H9 (cell line): ENCODE measurements around the gene GTF2H4. TPM values are rescaled to one million over a fixed set of nuclear protein-coding genes. Genes with fewer than 3 reads are reported as not detected.

Experiments
- DNase-seq: peaks from one replicate; pipeline ENCODE4 v3.0.0-alpha.2; 2017
- H2AFZ ChIP-seq: one replicate; pipeline ENCODE4 v1.6.1; 2013; ENCODE audit warnings: mild to moderate bottlenecking, low read length, control low read depth, moderate library complexity
- H2AK5ac ChIP-seq: 2 replicates; pipeline ENCODE4 v1.6.1; 2013; ENCODE audit warnings: low read length, control low read depth, mixed read lengths; ENCODE audit not compliant: insufficient read length
- H2BK120ac ChIP-seq: one replicate; pipeline ENCODE4 v1.6.1; 2013; ENCODE audit warnings: low read depth, mild to moderate bottlenecking, low read length, control low read depth, inconsistent platforms; ENCODE audit not compliant: poor library complexity, severe bottlenecking
- H2BK12ac ChIP-seq: 2 replicates; pipeline ENCODE4 v1.6.1; 2013; ENCODE audit warnings: low read length, control low read depth, mixed read lengths, low read depth; ENCODE audit not compliant: insufficient read length
- H2BK15ac ChIP-seq: 2 replicates; pipeline ENCODE4 v1.6.1; 2013; ENCODE audit warnings: low read depth, low read length, control low read depth
- H2BK20ac ChIP-seq: one replicate; pipeline ENCODE4 v1.6.1; 2013; ENCODE audit warnings: low read depth, mild to moderate bottlenecking, low read length, control low read depth, inconsistent platforms; ENCODE audit not compliant: poor library complexity, severe bottlenecking
- H2BK5ac ChIP-seq: 2 replicates; pipeline ENCODE4 v1.6.1; 2013; ENCODE audit warnings: low read length, control low read depth, mixed read lengths; ENCODE audit not compliant: insufficient read length
- H3K14ac ChIP-seq: 2 replicates; pipeline ENCODE4 v1.6.1; 2013; ENCODE audit warnings: low read length, control low read depth; ENCODE audit not compliant: insufficient read depth
- H3K18ac ChIP-seq: 2 replicates; pipeline ENCODE4 v1.6.1; 2013; ENCODE audit warnings: low read depth, mild to moderate bottlenecking, mixed read lengths, low read length, control low read depth; ENCODE audit not compliant: insufficient read length
- H3K23ac ChIP-seq: 2 replicates; pipeline ENCODE4 v1.6.1; 2013; ENCODE audit warnings: low read length, control low read depth, mixed read lengths, low read depth; ENCODE audit not compliant: insufficient read length
- H3K23me2 ChIP-seq: 2 replicates; pipeline ENCODE4 v1.6.1; 2013; ENCODE audit warnings: low read depth, mild to moderate bottlenecking, mixed read lengths, low read length, control low read depth; ENCODE audit not compliant: insufficient read length, poor library complexity, severe bottlenecking
- H3K27ac ChIP-seq: 2 replicates; pipeline ENCODE4 v1.5.1; 2013; ENCODE audit warnings: low read length, control low read depth, mixed read lengths, low read depth; ENCODE audit not compliant: insufficient read length
- H3K27me3 ChIP-seq: 2 replicates; pipeline ENCODE4 v1.6.1; 2013; ENCODE audit warnings: low read length, control low read depth, inconsistent platforms; ENCODE audit not compliant: insufficient read depth
- H3K4ac ChIP-seq: 2 replicates; pipeline ENCODE4 v1.6.1; 2013; ENCODE audit warnings: low read depth, mild to moderate bottlenecking, control low read depth, inconsistent platforms, low read length, moderate library complexity
- H3K4me1 ChIP-seq: 2 replicates; pipeline ENCODE4 v1.6.1; 2013; ENCODE audit warnings: low read length, control low read depth, inconsistent platforms; ENCODE audit not compliant: insufficient read depth
- H3K4me2 ChIP-seq: 2 replicates; pipeline ENCODE4 v1.6.1; 2013; ENCODE audit warnings: low read length, control low read depth, mixed read lengths; ENCODE audit not compliant: insufficient read length, insufficient read depth
- H3K56ac ChIP-seq: 2 replicates; pipeline ENCODE4 v1.6.1; 2013; ENCODE audit warnings: low read depth, mild to moderate bottlenecking, mixed read lengths, low read length, control low read depth; ENCODE audit not compliant: insufficient read length
- H3K79me1 ChIP-seq: 2 replicates; pipeline ENCODE4 v1.6.1; 2013; ENCODE audit warnings: low read depth, mild to moderate bottlenecking, moderate library complexity, low read length, control low read depth, inconsistent platforms; ENCODE audit not compliant: insufficient read depth, poor library complexity, severe bottlenecking
- H3K79me2 ChIP-seq: 2 replicates; pipeline ENCODE4 v1.6.1; 2013; ENCODE audit warnings: low read length, control low read depth, inconsistent platforms; ENCODE audit not compliant: insufficient read depth
- H3K9ac ChIP-seq: 2 replicates; pipeline ENCODE4 v1.6.1; 2013; ENCODE audit warnings: low read length, control low read depth, mixed read lengths; ENCODE audit not compliant: insufficient read length; ENCODE audit errors: extremely low read depth
- H3K9me3 ChIP-seq: one replicate; pipeline ENCODE4 v1.6.1; 2013; ENCODE audit warnings: low read depth, low read length, inconsistent platforms; ENCODE audit not compliant: control insufficient read depth
- H3T11ph ChIP-seq: one replicate; pipeline ENCODE4 v1.6.1; 2013; ENCODE audit warnings: mild to moderate bottlenecking, low read length, control low read depth, inconsistent platforms
- H4K20me1 ChIP-seq: one replicate; pipeline ENCODE4 v1.6.1; 2013; ENCODE audit not compliant: control insufficient read depth, insufficient read length, insufficient read depth
- H4K5ac ChIP-seq: 2 replicates; pipeline ENCODE4 v1.6.1; 2013; ENCODE audit warnings: low read depth, mild to moderate bottlenecking, mixed read lengths, low read length, control low read depth; ENCODE audit not compliant: insufficient read length
- H4K8ac ChIP-seq: replicated peaks from 2 replicates; pipeline ENCODE4 v1.6.1; 2013; ENCODE audit warnings: low read length, control low read depth, mixed read lengths, low read depth; ENCODE audit not compliant: insufficient read length
- H4K91ac ChIP-seq: 2 replicates; pipeline ENCODE4 v1.6.1; 2013; ENCODE audit warnings: low read depth, mild to moderate bottlenecking, moderate library complexity, mixed read lengths, low read length, control low read depth; ENCODE audit not compliant: insufficient read length
- H3K27ac Mint-ChIP-seq, 3 experiments: 2 replicates in 2 of 3; 3 replicates in 1 of 3; pipeline ENCODE4 v1.8.0; 2020 to 2021; ENCODE audit warnings: mixed read lengths in 3 of 3, mild to moderate bottlenecking in 1 of 3, moderate library complexity in 1 of 3
- H3K27me3 Mint-ChIP-seq: 2 replicates; pipeline ENCODE4 v1.8.0; 2021; ENCODE audit warnings: low read depth, mild to moderate bottlenecking, moderate library complexity, mixed read lengths
- H3K36me3 Mint-ChIP-seq, 3 experiments: 2 replicates in 2 of 3; 3 replicates in 1 of 3; pipeline ENCODE4 v1.8.0; 2020 to 2021; ENCODE audit warnings: low read depth in 3 of 3, mixed read lengths in 3 of 3; ENCODE audit not compliant: insufficient read depth in 1 of 3
- H3K4me1 Mint-ChIP-seq, 2 experiments: 2 replicates each; pipeline ENCODE4 v1.8.0; 2020; ENCODE audit warnings: mixed read lengths in 2 of 2
- H3K4me3 Mint-ChIP-seq, 2 experiments: 2 replicates in 1 of 2; 3 replicates in 1 of 2; pipeline ENCODE4 v1.8.0; 2020 to 2021; ENCODE audit warnings: mild to moderate bottlenecking in 2 of 2, mixed read lengths in 2 of 2, moderate library complexity in 1 of 2
- H3K9me3 Mint-ChIP-seq, 2 experiments: 2 replicates in 1 of 2; 3 replicates in 1 of 2; pipeline ENCODE4 v1.8.0; 2020; ENCODE audit warnings: mild to moderate bottlenecking in 2 of 2, mixed read lengths in 2 of 2, moderate library complexity in 1 of 2
- CTCF ChIP-seq: fragments of 200-600 bp; sonication (generic); conservative IDR thresholded peaks from 3 replicates; pipeline ENCODE4 v1.8.0; 2021; ENCODE audit warnings: antibody characterized with exemption, mild to moderate bottlenecking
- WGBS: extraction: QIAGEN DNeasy Blood & Tissue Kit; methylation state at CpG from one replicate; pipeline ENCODE4 v1.1.7; 2013; ENCODE audit warnings: missing lambda C conversion rate, low lambda C conversion rate, mixed read lengths; ENCODE audit not compliant: insufficient read length; ENCODE audit errors: extremely low coverage; 5-methylcytosine and 5-hydroxymethylcytosine counted together
- total RNA-seq: library from RNA; stranded (reverse); gene quantifications from 2 replicates; pipeline ENCODE4 v1.2.1, GENCODE V29; 2021

GTF2H4 gene
- total RNA-seq, 1 experiment from 2014 or later, result 60.8 TPM

- Histone ChIP-seq H3K18ac (no peak overlapping the region), H3K4ac (no peak overlapping the region), H2BK5ac (no peak overlapping the region), H2BK12ac (no peak overlapping the region), H3K56ac (no peak overlapping the region), H4K5ac (no peak overlapping the region), H4K8ac (no peak overlapping the region), H3K4me1 (peaks cover 9% of the 10 kb centered on the region; the same call in 1 of the 2 replicates), H3T11ph (no peak overlapping the region), H3K9me3 (no peaks in the 10 kb centered on the region), H3K23ac (no peak overlapping the region), H3K27me3 (no peaks in the 10 kb centered on the region), H4K91ac (no peak overlapping the region), H3K4me2 (peak overlapping the region; percentile 95), H2AK5ac (no peak overlapping the region), H3K9ac (no peak overlapping the region), H3K79me1 (no peaks in the 10 kb centered on the region), H3K27ac (no peak overlapping the region), H4K20me1 (no peaks in the 10 kb centered on the region), H3K14ac (0 out of 2 replicates have a peak overlapping the region, but pooled peaks have one; percentile 9), H2BK15ac (no peak overlapping the region), H3K23me2 (peaks cover 34% of the 10 kb centered on the region), H2AFZ (no peak overlapping the region), H3K79me2 (peaks cover 7% of the 10 kb centered on the region; the same call in 1 of the 2 replicates), H2BK120ac (no peak overlapping the region), H2BK20ac (no peak overlapping the region)
- H3K9me3 Mint-ChIP-seq, result peaks cover 0 to 2% of the 10 kb centered on the region in 2 experiments; a peak in 1 of 5 replicates
- peak overlapping the region; percentile 72 to 92 for H3K4me3 Mint-ChIP-seq
- peak overlapping the region; percentile 59 to 98 (median 95) for H3K27ac Mint-ChIP-seq
- H3K27me3 Mint-ChIP-seq, result no peaks in the 10 kb centered on the region
- H3K36me3 Mint-ChIP-seq, result peaks cover 0 to 5% (median 2%) of the 10 kb centered on the region in 3 experiments; a peak in 5 of 7 replicates
- WGBS, result no CpG with 5 or more reads among the region's 16 CpGs
- TF ChIP-seq CTCF, result no peak
- peak; percentile 86 for DNase-seq
- peaks cover 68 to 73% of the 10 kb centered on the region in 2 experiments for H3K4me1 Mint-ChIP-seq
Observed at GRCh38 chr6:30880698-30881252, 27.2 kb upstream of the GTF2H4 start.
